Measurements from ENCODE around the gene CDC42BPG. TPM values are rescaled to one million over a fixed set of nuclear protein-coding genes. Genes with fewer than 3 reads are reported as not detected.

Gene CDC42BPG
- polyA plus RNA-seq, 4 donors: 8.3 to 36.5 (median 19.5) TPM

- FAIRE-seq: no peak
- H3K9me3 ChIP-seq (ENCODE audit: control insufficient read depth in 2 of 2, insufficient read depth in 1 of 2, low read depth in 1 of 2, low read length in 1 of 2): no peaks in the 10 kb centered on the region
- H3K4me1 ChIP-seq (ENCODE audit: control insufficient read depth in 3 of 3, insufficient read depth in 2 of 3, low read depth in 1 of 3, low read length in 2 of 3): peaks cover 2 to 7% (median 5%) of the 10 kb centered on the region in 3 donors
- DNase-seq: peak; percentile 100
- 0 to 1% (median 0%) methylated on average over 60 to 80 of the region's 80 CpGs for WGBS, 3 donors
- H3K36me3 ChIP-seq (ENCODE audit: control insufficient read depth in 3 of 3, insufficient read depth in 2 of 3, low read depth in 1 of 3, low read length in 3 of 3): peaks cover 8 to 21% (median 12%) of the 10 kb centered on the region in 3 donors
- peak within 1 kb of the TSS; percentile 83 to 95 (median 92) for H3K4me3 ChIP-seq (ENCODE audit: low read depth in 1 of 3, low read length in 3 of 3)
- H3K27me3 ChIP-seq (ENCODE audit: control insufficient read depth in 3 of 3, insufficient read depth in 3 of 3, low read length in 3 of 3): no peaks in the 10 kb centered on the region
- H3K27ac ChIP-seq (ENCODE audit: low read depth in 1 of 3, low read length in 2 of 3): peak within 1 kb of the TSS; percentile 97 to 100 (median 98)
Measured at GRCh38 chr11:64778473-64779298, 65.8 kb downstream of the CDC42BPG start, which contains the start of gene SF1. SF1 (minus strand) TSS chr11:64778542; CDS start chr11:64778392, 150 bp downstream.

DNA sequence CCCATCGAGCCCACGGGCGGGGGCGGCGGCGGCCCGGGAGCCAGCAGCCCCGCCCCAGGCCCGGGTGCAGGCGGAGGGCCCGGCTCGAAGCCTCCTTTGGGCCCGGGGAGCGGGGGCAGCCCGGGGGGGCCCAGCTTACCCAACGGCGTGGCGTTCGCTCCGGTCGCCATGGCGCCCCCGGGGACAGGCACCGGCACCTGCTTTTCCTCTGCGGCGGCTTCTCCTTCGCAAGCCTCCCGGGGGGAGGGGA, 66.3 kb downstream of the CDC42BPG start:
- peaks cover 11 to 24% (median 16%) of the 10 kb centered on the region in 3 donors for H3K36me3 ChIP-seq (ENCODE audit: control insufficient read depth in 3 of 3, insufficient read depth in 2 of 3, low read depth in 1 of 3, low read length in 3 of 3)
- DNase-seq (no peak), FAIRE-seq (no peak)
- no peaks in the 10 kb centered on the region for H3K27me3 ChIP-seq (ENCODE audit: control insufficient read depth in 3 of 3, insufficient read depth in 3 of 3, low read length in 3 of 3)
- H3K27ac ChIP-seq (ENCODE audit: low read depth in 1 of 3, low read length in 2 of 3): peak overlapping the region; percentile 97 to 100 (median 98)
- peak overlapping the region; percentile 66 to 95 (median 92) for H3K4me3 ChIP-seq (ENCODE audit: low read depth in 1 of 3, low read length in 3 of 3)
- peaks cover 2 to 7% (median 5%) of the 10 kb centered on the region in 3 donors for H3K4me1 ChIP-seq (ENCODE audit: control insufficient read depth in 3 of 3, insufficient read depth in 2 of 3, low read depth in 1 of 3, low read length in 2 of 3)
- no peaks in the 10 kb centered on the region for H3K9me3 ChIP-seq (ENCODE audit: control insufficient read depth in 2 of 2, insufficient read depth in 1 of 2, low read depth in 1 of 2, low read length in 1 of 2)
- 0 to 1% methylated on average over 11 to 28 of the region's 28 CpGs; no CpG with 5 or more reads in 1 of the 3 donors for WGBS, 3 donors

DNA sequence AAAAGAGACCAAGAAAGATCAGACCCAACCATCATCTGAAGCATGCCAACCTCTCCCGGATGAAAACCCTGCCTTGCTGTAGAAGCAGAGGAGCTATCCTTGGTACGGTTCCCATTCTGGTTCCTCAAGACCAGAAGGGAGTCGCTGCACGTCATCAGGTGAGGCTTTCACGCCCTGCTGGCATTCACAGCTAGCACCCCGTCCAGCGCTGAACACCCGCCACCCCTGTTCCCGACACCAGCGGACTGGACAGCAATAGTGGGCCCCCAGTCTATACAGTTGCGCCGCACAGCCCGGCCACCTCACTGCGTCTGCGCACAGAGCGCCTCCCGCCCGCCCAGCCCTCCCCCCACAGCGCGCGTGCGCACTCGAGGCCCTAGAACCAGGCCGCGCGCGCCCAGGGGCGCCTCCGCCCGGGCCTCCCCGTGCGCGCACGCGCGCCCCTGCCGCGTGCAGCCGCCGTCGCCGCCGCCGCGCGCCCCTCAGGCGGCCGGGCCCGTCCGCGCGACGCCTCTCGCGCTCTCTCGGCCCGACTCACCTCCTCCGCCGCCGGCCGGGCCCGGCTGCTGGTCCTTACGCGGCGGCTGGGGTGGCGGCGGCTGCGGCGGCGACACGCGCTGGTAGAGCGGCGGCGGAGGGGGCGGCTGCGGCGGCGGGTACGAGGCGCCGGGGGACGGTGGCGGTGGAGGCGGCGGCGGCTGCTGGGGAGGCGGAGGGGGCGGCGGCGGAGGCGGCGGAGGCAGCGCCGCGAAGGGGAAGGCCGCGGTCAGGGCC, 66.8 kb downstream of the CDC42BPG start:
- FAIRE-seq (no peak), DNase-seq (peak; percentile 89 to 95)
- Histone ChIP-seq H3K4me1 (ENCODE audit: control insufficient read depth in 3 of 3, insufficient read depth in 2 of 3, low read depth in 1 of 3, low read length in 2 of 3) (peaks cover 2 to 7% (median 5%) of the 10 kb centered on the region in 3 donors), H3K27me3 (ENCODE audit: control insufficient read depth in 3 of 3, insufficient read depth in 3 of 3, low read length in 3 of 3) (no peaks in the 10 kb centered on the region), H3K4me3 (ENCODE audit: low read depth in 1 of 3, low read length in 3 of 3) (peak overlapping the region; percentile 83 to 95 (median 92)), H3K9me3 (ENCODE audit: control insufficient read depth in 2 of 2, insufficient read depth in 1 of 2, low read depth in 1 of 2, low read length in 1 of 2) (no peaks in the 10 kb centered on the region), H3K36me3 (ENCODE audit: control insufficient read depth in 3 of 3, insufficient read depth in 2 of 3, low read depth in 1 of 3, low read length in 3 of 3) (peaks cover 15 to 28% (median 19%) of the 10 kb centered on the region in 3 donors), H3K27ac (ENCODE audit: low read depth in 1 of 3, low read length in 2 of 3) (peak overlapping the region; percentile 97 to 100 (median 98))
- 0 to 1% (median 1%) methylated on average over 14 to 98 of the region's 98 CpGs for WGBS, 3 donors

GRCh38 chr11:64776875-64777274, 67.6 kb downstream of the CDC42BPG start:
- FAIRE-seq (no peak), DNase-seq (no peak)
- H3K27ac ChIP-seq (ENCODE audit: low read depth in 1 of 3, low read length in 2 of 3): peak overlapping the region in 1 of 3 donors; percentile 14
- 4 to 11% (median 5%) methylated on average over 3 of the region's 3 CpGs for WGBS, 3 donors
- H3K4me1 ChIP-seq (ENCODE audit: control insufficient read depth in 3 of 3, insufficient read depth in 2 of 3, low read depth in 1 of 3, low read length in 2 of 3): peaks cover 2 to 7% (median 5%) of the 10 kb centered on the region in 3 donors
- peak overlapping the region; percentile 83 to 95 (median 92) for H3K4me3 ChIP-seq (ENCODE audit: low read depth in 1 of 3, low read length in 3 of 3)
- no peaks in the 10 kb centered on the region for H3K9me3 ChIP-seq (ENCODE audit: control insufficient read depth in 2 of 2, insufficient read depth in 1 of 2, low read depth in 1 of 2, low read length in 1 of 2)
- peaks cover 17 to 29% (median 22%) of the 10 kb centered on the region in 3 donors for H3K36me3 ChIP-seq (ENCODE audit: control insufficient read depth in 3 of 3, insufficient read depth in 2 of 3, low read depth in 1 of 3, low read length in 3 of 3)
- H3K27me3 ChIP-seq (ENCODE audit: control insufficient read depth in 3 of 3, insufficient read depth in 3 of 3, low read length in 3 of 3): no peaks in the 10 kb centered on the region

GRCh38 chr11:64776425-64776824, 68.0 kb downstream of the CDC42BPG start:
- no peaks in the 10 kb centered on the region for H3K9me3 ChIP-seq (ENCODE audit: control insufficient read depth in 2 of 2, insufficient read depth in 1 of 2, low read depth in 1 of 2, low read length in 1 of 2)
- peaks cover 19 to 29% (median 24%) of the 10 kb centered on the region in 3 donors for H3K36me3 ChIP-seq (ENCODE audit: control insufficient read depth in 3 of 3, insufficient read depth in 2 of 3, low read depth in 1 of 3, low read length in 3 of 3)
- H3K27ac ChIP-seq (ENCODE audit: low read depth in 1 of 3, low read length in 2 of 3): no peak overlapping the region
- no peaks in the 10 kb centered on the region for H3K27me3 ChIP-seq (ENCODE audit: control insufficient read depth in 3 of 3, insufficient read depth in 3 of 3, low read length in 3 of 3)
- 41 to 63% (median 46%) methylated on average over 6 of the region's 6 CpGs for WGBS, 3 donors
- peaks cover 2 to 7% (median 5%) of the 10 kb centered on the region in 3 donors for H3K4me1 ChIP-seq (ENCODE audit: control insufficient read depth in 3 of 3, insufficient read depth in 2 of 3, low read depth in 1 of 3, low read length in 2 of 3)
- DNase-seq: no peak
- no peak for FAIRE-seq
- H3K4me3 ChIP-seq (ENCODE audit: low read depth in 1 of 3, low read length in 3 of 3): peak overlapping the region in 2 of 3 donors; percentile 83 to 92

- no peaks in the 10 kb centered on the region for H3K9me3 ChIP-seq (ENCODE audit: control insufficient read depth in 2 of 2, insufficient read depth in 1 of 2, low read depth in 1 of 2, low read length in 1 of 2)
- H3K4me1 ChIP-seq (ENCODE audit: control insufficient read depth in 3 of 3, insufficient read depth in 2 of 3, low read depth in 1 of 3, low read length in 2 of 3): peaks cover 0 to 7% (median 2%) of the 10 kb centered on the region in 3 donors
- H3K27ac ChIP-seq (ENCODE audit: low read depth in 1 of 3, low read length in 2 of 3): no peak overlapping the region
- 60 to 75% (median 74%) methylated on average over 5 of the region's 5 CpGs for WGBS, 3 donors
- peaks cover 30 to 42% (median 37%) of the 10 kb centered on the region in 3 donors for H3K36me3 ChIP-seq (ENCODE audit: control insufficient read depth in 3 of 3, insufficient read depth in 2 of 3, low read depth in 1 of 3, low read length in 3 of 3)
- DNase-seq (no peak), FAIRE-seq (no peak)
- H3K4me3 ChIP-seq (ENCODE audit: low read depth in 1 of 3, low read length in 3 of 3): no peak overlapping the region
- no peaks in the 10 kb centered on the region for H3K27me3 ChIP-seq (ENCODE audit: control insufficient read depth in 3 of 3, insufficient read depth in 3 of 3, low read length in 3 of 3)
Measured at GRCh38 chr11:64774144-64774543, 70.3 kb downstream of the CDC42BPG start.

Other genes starting within 250 kb of the CDC42BPG start
- 1 to 10 TPM in 3 of 4 donors, under 1 TPM in 1; 0.45 to 8.9 (median 2.7) TPM for gene NRXN2, start 121.5 kb downstream of the CDC42BPG start, polyA plus RNA-seq
- 10 to 100 TPM in 1 of 4 donors, 1 to 10 TPM in 3; 2.9 to 14.6 (median 4.1) TPM for gene RASGRP2, start 100.5 kb downstream of the CDC42BPG start, polyA plus RNA-seq
- gene PYGM, start 84.7 kb downstream of the CDC42BPG start, polyA plus RNA-seq: 1 to 10 TPM in 3 of 4 donors, under 1 TPM in 1; 0.54 to 1.5 (median 1.1) TPM
- 100 to 1,000 TPM in 1 of 4 donors, 10 to 100 TPM in 3; 69.8 to 328 (median 83.5) TPM for gene SF1, start 66.1 kb downstream of the CDC42BPG start, polyA plus RNA-seq
- 10 to 100 TPM in 2 of 4 donors, 1 to 10 TPM in 2; 9.2 to 13.6 (median 9.9) TPM for gene MAP4K2, start 41.4 kb downstream of the CDC42BPG start, polyA plus RNA-seq
- gene MEN1, start 34.1 kb downstream of the CDC42BPG start, polyA plus RNA-seq: 10 to 100 TPM; 17.6 to 28.3 (median 25.2) TPM
- 10 to 100 TPM; 31.3 to 94.0 (median 34.5) TPM for gene EHD1, start 34.0 kb upstream of the CDC42BPG start, polyA plus RNA-seq
- 10 to 100 TPM; 18.0 to 35.7 (median 24.7) TPM for gene ATG2A, start 72.6 kb upstream of the CDC42BPG start, polyA plus RNA-seq
- 10 to 100 TPM in 3 of 4 donors, 1 to 10 TPM in 1; 8.2 to 15.9 (median 13.6) TPM for gene PPP2R5B, start 80.0 kb upstream of the CDC42BPG start, polyA plus RNA-seq
- gene GPHA2, start 91.2 kb upstream of the CDC42BPG start, polyA plus RNA-seq: under 1 TPM in 2 of 4 donors, not detected in 2; 0.13 to 0.19 TPM
- under 1 TPM in 1 of 4 donors, not detected in 3; 0.25 TPM for gene MAJIN, start 127.5 kb upstream of the CDC42BPG start, polyA plus RNA-seq
- gene BATF2, start 152.3 kb upstream of the CDC42BPG start, polyA plus RNA-seq: 10 to 100 TPM in 2 of 4 donors, 1 to 10 TPM in 2; 8.1 to 22.7 (median 10.9) TPM
- gene ARL2, start 169.5 kb upstream of the CDC42BPG start, polyA plus RNA-seq: 100 to 1,000 TPM in 1 of 4 donors, 10 to 100 TPM in 3; 72.0 to 121 (median 85.9) TPM
- 10 to 100 TPM; 23.2 to 46.6 (median 31.0) TPM for gene SNX15, start 182.8 kb upstream of the CDC42BPG start, polyA plus RNA-seq
- gene SAC3D1, start 196.6 kb upstream of the CDC42BPG start, polyA plus RNA-seq: 10 to 100 TPM in 2 of 4 donors, 1 to 10 TPM in 2; 6.9 to 18.1 (median 9.0) TPM
- gene NAALADL1, start 213.9 kb upstream of the CDC42BPG start, polyA plus RNA-seq: 100 to 1,000 TPM in 2 of 4 donors, 10 to 100 TPM in 2; 26.5 to 436 (median 104) TPM
- 10 to 100 TPM in 2 of 4 donors, 1 to 10 TPM in 1, under 1 TPM in 1; 0.54 to 19.3 (median 8.8) TPM for gene CDCA5, start 239.4 kb upstream of the CDC42BPG start, polyA plus RNA-seq
- gene ZFPL1, start 239.6 kb upstream of the CDC42BPG start, polyA plus RNA-seq: 10 to 100 TPM; 40.5 to 65.8 (median 53.7) TPM